ENCODE measurements around the gene HSD11B1L.
A peak's percentile ranks its signal among the peaks of the same experiment; 100 is the strongest.
"Not testable (repeated sequence)": the region's sequence is repeated elsewhere in the genome, so short reads cannot be mapped to it uniquely, and the experiment has no call there.

Gene HSD11B1L

GRCh38 chr19:5695649-5696195, 14.9 kb downstream of the HSD11B1L start:
- Mint-ChIP-seq H3K9me3 (no peaks in the 10 kb centered on the region), H3K4me1 (peaks cover 32 to 61% of the 10 kb centered on the region in 2 donors), H3K4me3 (no peak overlapping the region), H3K36me3 (peaks cover 49 to 68% of the 10 kb centered on the region in 2 donors), H3K27ac (peak overlapping the region; percentile 73), H3K27me3 (no peaks in the 10 kb centered on the region)
- no peak for ATAC-seq (replicated peaks)
- DNase-seq = no peak

- peak overlapping the region; percentile 81 for H3K27ac Mint-ChIP-seq
- no peak overlapping the region for H3K4me3 Mint-ChIP-seq
- ATAC-seq (replicated peaks) (no peak), DNase-seq (no peak)
- peaks cover 0 to 2% of the 10 kb centered on the region in 2 donors for H3K9me3 Mint-ChIP-seq
- peaks cover 28 to 56% of the 10 kb centered on the region in 2 donors for H3K4me1 Mint-ChIP-seq
- peaks cover 51 to 68% of the 10 kb centered on the region in 2 donors for H3K36me3 Mint-ChIP-seq
- H3K27me3 Mint-ChIP-seq = no peaks in the 10 kb centered on the region
Measured at GRCh38 chr19:5696196-5697021, 15.6 kb downstream of the HSD11B1L start.

GRCh38 chr19:5697022-5697889, 16.4 kb downstream of the HSD11B1L start:
- H3K4me1 Mint-ChIP-seq = peaks cover 25 to 50% of the 10 kb centered on the region in 2 donors
- no peak overlapping the region for H3K4me3 Mint-ChIP-seq
- H3K9me3 Mint-ChIP-seq = peaks cover 0 to 3% of the 10 kb centered on the region in 2 donors
- DNase-seq (no peak), ATAC-seq (replicated peaks) (no peak)
- peaks cover 52 to 65% of the 10 kb centered on the region in 2 donors for H3K36me3 Mint-ChIP-seq
- no peaks in the 10 kb centered on the region for H3K27me3 Mint-ChIP-seq
- peak overlapping the region; percentile 81 for H3K27ac Mint-ChIP-seq

DNA sequence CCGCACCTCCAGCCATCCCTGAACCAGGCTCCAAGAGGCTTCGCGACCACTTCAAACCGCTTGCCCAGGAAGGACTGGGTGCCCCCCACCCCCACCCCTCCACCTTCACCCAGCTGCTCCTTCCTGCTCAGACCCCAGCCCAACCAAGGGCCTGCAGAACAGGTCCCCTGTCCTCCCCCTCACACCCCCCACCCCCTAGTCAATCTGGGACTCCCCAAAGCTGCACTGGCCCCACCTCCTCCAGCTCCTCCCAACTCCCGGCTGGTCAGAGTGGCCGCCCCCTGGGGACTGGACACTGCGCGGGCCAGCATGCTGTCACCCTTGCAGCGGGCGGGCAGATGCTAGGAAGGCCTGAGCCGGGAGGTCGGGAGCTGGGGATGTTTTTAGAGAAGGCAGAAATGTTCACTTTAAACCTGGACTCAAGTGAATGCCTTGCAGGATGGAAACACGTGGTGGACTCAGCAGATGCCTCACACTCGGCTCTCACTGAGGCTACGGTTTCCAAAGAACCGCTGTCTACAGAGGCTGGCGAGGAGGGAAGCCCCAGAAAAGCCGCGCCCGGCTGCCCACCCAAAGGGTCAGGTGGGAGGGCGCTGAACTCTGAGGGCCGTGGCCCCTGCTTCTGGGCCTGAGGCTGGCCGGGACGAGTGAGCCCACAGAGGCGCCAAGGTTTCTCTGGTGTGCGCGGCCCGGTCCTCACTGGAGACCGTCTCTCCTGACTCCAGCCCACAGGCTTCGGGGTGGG, 17.2 kb downstream of the HSD11B1L start:
- H3K4me1 Mint-ChIP-seq = peaks cover 17 to 42% of the 10 kb centered on the region in 2 donors
- peaks cover 0 to 3% of the 10 kb centered on the region in 2 donors for H3K9me3 Mint-ChIP-seq
- peak overlapping the region; percentile 81 for H3K27ac Mint-ChIP-seq
- no peak for ATAC-seq (replicated peaks)
- DNase-seq = no peak
- peaks cover 45 to 57% of the 10 kb centered on the region in 2 donors for H3K36me3 Mint-ChIP-seq
- H3K4me3 Mint-ChIP-seq = no peak overlapping the region
- no peaks in the 10 kb centered on the region for H3K27me3 Mint-ChIP-seq

DNA sequence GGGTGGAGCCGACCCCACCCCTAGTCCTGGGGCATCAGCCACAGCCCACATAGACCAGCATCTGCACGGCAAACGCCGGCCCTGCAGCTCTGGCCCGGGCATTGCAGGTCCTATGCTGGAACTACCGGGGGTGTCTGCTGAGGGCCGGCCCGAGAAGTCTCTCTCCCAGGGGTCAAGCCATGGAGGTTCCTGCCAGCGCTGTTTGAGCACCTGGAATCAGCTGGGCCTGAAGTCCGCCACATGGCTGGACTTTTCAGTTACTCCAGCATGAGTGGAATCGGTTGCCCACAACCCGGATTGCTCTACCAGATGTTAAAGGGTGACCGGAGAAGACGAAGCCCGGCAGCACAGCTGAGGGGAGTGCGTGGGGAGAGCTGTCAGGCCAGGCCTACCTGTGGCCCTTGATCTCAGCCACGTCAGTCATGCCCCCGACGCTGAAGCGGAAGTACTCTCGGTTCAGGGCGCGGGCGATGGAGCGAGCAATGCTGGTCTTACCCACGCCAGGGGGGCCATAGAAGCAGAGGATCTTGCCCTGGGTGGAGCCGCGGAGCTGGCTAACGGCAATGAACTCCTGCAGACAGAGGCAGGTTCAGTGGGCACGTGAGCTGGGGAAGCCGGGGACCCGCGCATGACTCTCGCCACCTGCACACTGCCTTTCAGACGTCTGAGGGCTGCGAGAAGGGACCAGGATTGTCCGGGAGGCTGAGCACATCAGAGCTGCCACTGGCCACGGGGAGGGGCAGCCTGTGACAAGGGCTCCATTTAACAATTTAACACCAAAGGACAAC, 18.0 kb downstream of the HSD11B1L start:
- Mint-ChIP-seq H3K27me3 (no peaks in the 10 kb centered on the region), H3K4me1 (peaks cover 18 to 34% of the 10 kb centered on the region in 2 donors), H3K9me3 (peaks cover 0 to 3% of the 10 kb centered on the region in 2 donors), H3K36me3 (peaks cover 47 to 57% of the 10 kb centered on the region in 2 donors), H3K4me3 (peak overlapping the region in 1 of 2 donors; percentile 39), H3K27ac (peak overlapping the region; percentile 42)
- ATAC-seq (replicated peaks) (no peak), DNase-seq (no peak)

DNA sequence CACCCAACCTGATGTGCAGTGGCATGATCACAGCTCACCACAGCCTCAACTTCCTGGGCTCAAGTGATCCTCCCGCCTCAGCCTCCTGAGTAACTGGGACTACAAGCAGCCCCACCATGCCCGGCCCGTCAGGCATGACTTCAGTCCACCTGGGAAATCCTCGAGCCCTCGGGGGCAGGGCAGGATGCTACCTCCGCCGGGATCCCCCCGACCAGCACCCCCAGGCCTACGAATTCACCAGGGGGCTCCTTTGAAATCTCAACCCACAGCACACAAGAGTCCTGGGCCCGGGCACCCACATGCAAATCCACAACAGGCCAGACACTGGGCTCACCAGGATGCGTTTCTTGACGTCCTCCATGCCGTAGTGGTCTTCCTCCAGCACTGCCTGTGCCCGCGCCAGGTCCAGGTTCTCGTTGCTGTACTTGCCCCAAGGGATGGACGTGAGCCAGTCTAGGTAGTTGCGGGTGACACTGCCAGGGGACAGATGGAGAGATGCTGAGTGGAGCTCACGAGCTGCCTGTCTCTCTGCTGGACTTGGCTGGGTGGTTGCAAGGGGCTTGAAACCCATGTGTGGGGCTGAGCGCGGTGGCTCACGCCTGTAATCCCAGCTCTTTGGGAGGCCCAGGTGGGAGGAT, 19.7 kb downstream of the HSD11B1L start:
- H3K9me3 Mint-ChIP-seq = peaks cover 0 to 3% of the 10 kb centered on the region in 2 donors
- DNase-seq = no peak
- peaks cover 41 to 45% of the 10 kb centered on the region in 2 donors for H3K36me3 Mint-ChIP-seq
- H3K27ac Mint-ChIP-seq = peak overlapping the region; percentile 76
- H3K4me1 Mint-ChIP-seq = peaks cover 12 to 17% of the 10 kb centered on the region in 2 donors
- H3K4me3 Mint-ChIP-seq = no peak overlapping the region
- no peak for ATAC-seq (replicated peaks)
- no peaks in the 10 kb centered on the region for H3K27me3 Mint-ChIP-seq

DNA sequence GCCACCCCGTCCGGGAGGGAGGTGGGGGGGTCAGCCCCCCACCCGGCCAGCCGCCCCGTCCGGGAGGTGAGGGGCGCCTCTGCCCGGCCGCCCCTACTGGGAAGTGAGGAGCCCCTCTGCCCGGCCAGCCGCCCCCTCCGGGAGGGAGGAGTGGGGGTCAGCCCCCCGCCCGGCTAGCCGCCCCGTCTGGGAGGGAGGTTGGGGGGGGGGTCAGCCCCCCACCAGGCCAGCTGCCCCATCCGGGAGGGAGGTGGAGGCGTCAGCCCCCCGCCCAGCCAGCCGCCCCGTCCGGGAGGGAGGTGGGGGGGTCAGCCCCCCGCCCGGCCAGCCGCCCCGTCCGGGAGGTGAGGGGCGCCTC, 21.2 kb downstream of the HSD11B1L start:
- H3K4me3 Mint-ChIP-seq; ATAC-seq (replicated peaks); H3K4me1 Mint-ChIP-seq; H3K9me3 Mint-ChIP-seq; H3K27me3 Mint-ChIP-seq; H3K27ac Mint-ChIP-seq; DNase-seq: not testable (repeated sequence)
- peaks cover 37 to 49% of the 10 kb centered on the region in 2 donors for H3K36me3 Mint-ChIP-seq

DNA sequence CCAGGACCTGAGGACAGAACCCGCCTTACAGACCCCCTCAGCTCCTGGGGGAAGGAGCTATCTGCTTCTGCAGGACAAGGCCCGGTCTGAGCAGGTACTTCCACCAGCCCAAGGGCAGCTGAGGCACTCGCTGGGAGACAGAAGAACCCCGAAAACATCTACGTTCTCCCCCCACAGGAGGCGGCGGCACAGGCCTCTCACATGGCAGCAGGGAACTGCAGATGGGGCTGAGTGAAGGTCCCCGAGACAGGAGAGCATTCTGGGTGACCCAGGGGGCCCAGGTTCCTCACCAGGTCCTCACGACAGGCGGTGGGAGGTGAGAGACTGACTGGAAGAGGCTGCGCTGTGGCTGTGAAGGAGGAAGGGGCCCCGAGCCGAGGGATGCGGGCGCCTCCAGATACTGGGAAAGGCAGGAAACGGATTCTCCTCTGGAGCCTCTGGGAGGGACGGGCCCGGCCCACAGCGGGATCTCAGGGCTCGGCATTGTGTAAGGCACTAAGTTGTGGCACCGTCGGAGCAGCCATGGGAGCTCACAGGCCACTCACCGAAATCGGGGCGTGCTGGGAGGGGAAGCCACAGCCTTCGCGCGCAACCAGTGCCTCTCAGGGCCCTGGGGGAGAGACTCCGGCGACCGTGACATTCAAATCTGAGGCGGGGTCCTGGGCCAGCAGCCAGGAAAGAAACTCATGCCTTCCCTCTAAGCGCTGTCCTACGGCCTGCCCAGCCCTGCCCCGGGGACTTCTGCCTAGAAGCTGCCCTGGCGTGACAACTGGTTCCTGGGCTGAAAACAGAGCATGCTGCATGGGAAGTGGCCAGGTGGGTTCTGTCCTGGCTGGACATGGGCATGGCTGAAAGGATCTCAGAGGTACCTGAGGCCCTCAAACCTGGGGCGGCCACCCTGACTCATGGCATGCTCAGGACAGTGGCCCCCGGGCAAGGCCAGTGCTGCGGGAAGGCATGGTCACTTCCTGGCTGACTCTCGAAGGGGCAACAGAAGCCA, 23.3 kb downstream of the HSD11B1L start:
- Mint-ChIP-seq H3K27me3 (no peaks in the 10 kb centered on the region), H3K9me3 (peaks cover 0 to 3% of the 10 kb centered on the region in 2 donors), H3K27ac (peak overlapping the region; percentile 14), H3K36me3 (peaks cover 33 to 51% of the 10 kb centered on the region in 2 donors), H3K4me3 (peak overlapping the region in 1 of 2 donors; percentile 29), H3K4me1 (peaks cover 0 to 4% of the 10 kb centered on the region in 2 donors)
- DNase-seq (no peak), ATAC-seq (replicated peaks) (no peak)

DNA sequence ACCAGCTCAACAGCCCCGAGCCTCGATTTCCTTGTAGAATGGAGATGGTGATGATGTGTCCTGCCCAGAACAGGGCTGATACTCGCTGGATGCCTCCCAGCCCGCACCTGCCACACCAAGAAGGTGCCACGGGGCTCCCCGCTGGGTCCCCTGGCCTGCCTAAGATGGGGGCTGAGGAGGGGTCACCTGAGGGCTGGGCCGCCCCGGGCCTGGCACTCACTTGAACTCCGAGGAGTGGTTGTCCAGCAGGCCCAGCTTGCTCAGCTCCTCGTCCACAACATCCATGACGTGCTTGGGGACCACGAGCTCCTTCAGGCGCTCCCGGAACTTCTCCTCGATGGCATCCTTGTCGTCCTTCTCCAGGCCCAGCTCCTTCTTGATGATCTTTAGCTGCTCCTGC, 24.7 kb downstream of the HSD11B1L start:
- Mint-ChIP-seq H3K4me3 (no peak overlapping the region), H3K27ac (no peak overlapping the region), H3K36me3 (peaks cover 29 to 48% of the 10 kb centered on the region in 2 donors), H3K9me3 (peaks cover 0 to 3% of the 10 kb centered on the region in 2 donors), H3K4me1 (peaks cover 0 to 4% of the 10 kb centered on the region in 2 donors), H3K27me3 (no peaks in the 10 kb centered on the region)
- ATAC-seq (replicated peaks) (no peak), DNase-seq (no peak)

GRCh38 chr19:5706876-5707573, 26.2 kb downstream of the HSD11B1L start:
- Mint-ChIP-seq H3K27me3 (no peaks in the 10 kb centered on the region), H3K9me3 (no peaks in the 10 kb centered on the region), H3K36me3 (peaks cover 16 to 34% of the 10 kb centered on the region in 2 donors), H3K27ac (no peak overlapping the region), H3K4me3 (no peak overlapping the region), H3K4me1 (peaks cover 0 to 4% of the 10 kb centered on the region in 2 donors)
- ATAC-seq (replicated peaks) (no peak), DNase-seq (no peak)

Measured in stimulated activated naive B cell treated with anti-CD40 and anti-IgM and Interleukin-4, amounts not matched to agents 10 μg/mL and 1 μg/mL and 100 μg/mL, for 72 hours (primary cell).